Testis (tissue), 2 donors: ENCODE measurements around the gene MYO9B.

Source experiments
- CTCF ChIP-seq, 3 experiments: fragments of 450-650 bp in 2 of 3; fragments of 200-600 bp in 1 of 3; sonication (generic) in 1 of 3; IDR thresholded peaks; one replicate each; pipeline ENCODE4 v1.5.1; 2016 to 2019; ENCODE audit warnings: antibody characterized with exemption in 3 of 3, mild to moderate bottlenecking in 2 of 3, moderate library complexity in 1 of 3
- POLR2A ChIP-seq: fragments of 450-650 bp; IDR thresholded peaks from one replicate; pipeline ENCODE4 v1.6.1; 2017; ENCODE audit warnings: antibody characterized with exemption, mild to moderate bottlenecking, moderate library complexity

GRCh38 chr19:17215127-17215971 lies 139.8 kb downstream of the MYO9B start, which contains the start of gene USE1:
- TF ChIP-seq CTCF (IDR thresholded peaks at IDR 0.05), result no peak
- no peak for TF ChIP-seq POLR2A
